B cell (primary cell): ENCODE measurements around the gene PRAMEF13. TPM values are rescaled to one million over a fixed set of nuclear protein-coding genes. Genes with fewer than 3 reads are reported as not detected.
"Not testable (repeated sequence)": the region's sequence is repeated elsewhere in the genome, so short reads cannot be mapped to it uniquely, and the experiment has no call there.

Experiments
- ATAC-seq: fragments of 200-7000 bp; cut with Tn5 transposase; one replicate; pipeline ENCODE4 v1.10.0; 2021; ENCODE audit warnings: low read depth, mild to moderate bottlenecking, moderate number of reproducible peaks, moderate library complexity
- CTCF ChIA-PET: fragments of 350-600 bp; sonication (Branson Sonifier 250); formaldehyde crosslinking; loops from one replicate; lab custom pipeline; 2021; ENCODE audit warnings: antibody characterized with exemption, inconsistent platforms; lab: Charles Lee
- POLR2A ChIA-PET: fragments of 350-600 bp; sonication (Branson Sonifier 250); formaldehyde crosslinking; loops from one replicate; lab custom pipeline; 2021; ENCODE audit warnings: antibody characterized with exemption; lab: Charles Lee
- DNase-seq: peaks from one replicate; pipeline ENCODE4 v3.0.0; 2013
- H2AFZ ChIP-seq: 2 replicates; pipeline ENCODE4 v1.6.1; 2012; ENCODE audit warnings: mild to moderate bottlenecking, low read depth, low read length; ENCODE audit not compliant: insufficient read depth, poor library complexity, severe bottlenecking
- H3K27ac ChIP-seq, 2 donors: 1 replicate in 1 of 2; 2 replicates in 1 of 2; pipeline ENCODE4 v1.5.1; 2012 to 2013; ENCODE audit warnings: low read length in 2 of 2, mild to moderate bottlenecking in 2 of 2, moderate library complexity in 1 of 2
- H3K27me3 ChIP-seq, 4 experiments: fragments of 200-600 bp in 1 of 4; sonication (generic) in 1 of 4; replicated peaks in 1 of 4; 1 replicate in 2 of 4; 2 replicates in 2 of 4; pipeline versions ENCODE4 v1.6.1 to v1.7.0; 2013 to 2016; ENCODE audit warnings: low read length in 3 of 4, mild to moderate bottlenecking in 2 of 4, mixed read lengths in 1 of 4, moderate library complexity in 1 of 4; ENCODE audit not compliant: insufficient read depth in 4 of 4, control insufficient read depth in 3 of 4; ENCODE audit errors: control extremely low read depth in 1 of 4
- H3K36me3 ChIP-seq, 2 experiments: replicated peaks in 1 of 2; 1 replicate in 1 of 2; 2 replicates in 1 of 2; pipeline versions ENCODE4 v1.6.1 to v1.7.1; 2013; ENCODE audit warnings: low read length in 1 of 2; ENCODE audit not compliant: insufficient read depth in 2 of 2, control insufficient read depth in 1 of 2; ENCODE audit errors: control extremely low read depth in 1 of 2, extremely low read depth in 1 of 2
- H3K4me1 ChIP-seq, 2 donors: fragments of 200-600 bp in 1 of 2; sonication (generic) in 1 of 2; 1 replicate in 1 of 2; 2 replicates in 1 of 2; pipeline versions ENCODE4 v1.5.1 to v1.6.1; 2013 to 2017; ENCODE audit warnings: low read length in 2 of 2; ENCODE audit not compliant: control insufficient read depth in 2 of 2, insufficient read depth in 2 of 2
- H3K4me2 ChIP-seq: replicated peaks from 2 replicates; pipeline ENCODE3; 2012; ENCODE audit warnings: mild to moderate bottlenecking, low read depth, low read length; ENCODE audit not compliant: poor library complexity, severe bottlenecking
- H3K4me3 ChIP-seq, 5 experiments: fragments of 200-600 bp in 1 of 5; sonication (generic) in 1 of 5; 1 replicate in 3 of 5; 2 replicates in 2 of 5; pipeline versions ENCODE4 v1.5.1 to v1.7.0; 2011 to 2016; ENCODE audit warnings: low read length in 4 of 5, mild to moderate bottlenecking in 4 of 5, low read depth in 2 of 5, control low read depth in 1 of 5, moderate library complexity in 1 of 5; ENCODE audit not compliant: insufficient read depth in 1 of 5; ENCODE audit errors: control extremely low read depth in 1 of 5, extremely low read depth in 1 of 5
- H3K79me2 ChIP-seq: fragments of 200-600 bp; sonication (generic); one replicate; pipeline ENCODE4 v1.6.0; 2016; ENCODE audit warnings: low read length; ENCODE audit not compliant: control insufficient read depth, insufficient read depth
- H3K9ac ChIP-seq: fragments of 200-600 bp; sonication (generic); 2 replicates; pipeline ENCODE4 v1.6.1; 2017; ENCODE audit warnings: mild to moderate bottlenecking, low read length, moderate library complexity
- H3K9me3 ChIP-seq, 3 donors: one replicate each; pipeline versions ENCODE4 v1.6.1 to v1.7.1; 2013; ENCODE audit warnings: low read length in 2 of 3; ENCODE audit not compliant: control insufficient read depth in 2 of 3, insufficient read depth in 1 of 3; ENCODE audit errors: control extremely low read depth in 1 of 3
- H4K20me1 ChIP-seq: 2 replicates; pipeline ENCODE4 v1.6.0; 2012; ENCODE audit warnings: mild to moderate bottlenecking, low read length; ENCODE audit not compliant: insufficient read depth, control insufficient read depth, poor library complexity, severe bottlenecking
- H3K27ac Mint-ChIP-seq: one replicate; pipeline ENCODE4 v1.8.0; 2021; ENCODE audit warnings: mixed read lengths
- H3K27me3 Mint-ChIP-seq: one replicate; pipeline ENCODE4 v1.8.0; 2021; ENCODE audit warnings: mixed read lengths
- H3K4me1 Mint-ChIP-seq: one replicate; pipeline ENCODE4 v1.8.0; 2021; ENCODE audit warnings: mixed read lengths
- H3K4me3 Mint-ChIP-seq: one replicate; pipeline ENCODE4 v1.8.0; 2021; ENCODE audit warnings: mixed read lengths
- H3K9me3 Mint-ChIP-seq: one replicate; pipeline ENCODE4 v1.8.0; 2022; ENCODE audit warnings: mixed read lengths; ENCODE audit not compliant: insufficient read depth
- WGBS: methylation state at CpG from one replicate; pipeline ENCODE4 v1.1.5; 2013; ENCODE audit warnings: missing lambda C conversion rate; ENCODE audit not compliant: insufficient coverage; 5-methylcytosine and 5-hydroxymethylcytosine counted together
- intact Hi-C: fragments of 100-400 bp; cut with micrococcal nuclease; formaldehyde crosslinking; loops from one replicate; pipeline ENCODE4 v1.10.0; 2022
- polyA plus RNA-seq: library from polyadenylated mRNA; depleted of rRNA; stranded (reverse); fragments of >200 nt; gene quantifications from 2 replicates; pipeline ENCODE4 v1.2.3, GENCODE V29; 2012
- total RNA-seq, 2 donors: library from RNA; stranded (reverse); fragments of 120-200 nt in 1 of 2; gene quantifications; 1 replicate in 1 of 2; 2 replicates in 1 of 2; pipeline versions ENCODE4 v1.2.3 to v1.2.4, GENCODE V29; 2013 to 2022

The PRAMEF13 gene
- total and polyA plus RNA-seq, 2 donors (not counting 1 experiment from before 2014, with no cell fraction given) = not detected

DNA sequence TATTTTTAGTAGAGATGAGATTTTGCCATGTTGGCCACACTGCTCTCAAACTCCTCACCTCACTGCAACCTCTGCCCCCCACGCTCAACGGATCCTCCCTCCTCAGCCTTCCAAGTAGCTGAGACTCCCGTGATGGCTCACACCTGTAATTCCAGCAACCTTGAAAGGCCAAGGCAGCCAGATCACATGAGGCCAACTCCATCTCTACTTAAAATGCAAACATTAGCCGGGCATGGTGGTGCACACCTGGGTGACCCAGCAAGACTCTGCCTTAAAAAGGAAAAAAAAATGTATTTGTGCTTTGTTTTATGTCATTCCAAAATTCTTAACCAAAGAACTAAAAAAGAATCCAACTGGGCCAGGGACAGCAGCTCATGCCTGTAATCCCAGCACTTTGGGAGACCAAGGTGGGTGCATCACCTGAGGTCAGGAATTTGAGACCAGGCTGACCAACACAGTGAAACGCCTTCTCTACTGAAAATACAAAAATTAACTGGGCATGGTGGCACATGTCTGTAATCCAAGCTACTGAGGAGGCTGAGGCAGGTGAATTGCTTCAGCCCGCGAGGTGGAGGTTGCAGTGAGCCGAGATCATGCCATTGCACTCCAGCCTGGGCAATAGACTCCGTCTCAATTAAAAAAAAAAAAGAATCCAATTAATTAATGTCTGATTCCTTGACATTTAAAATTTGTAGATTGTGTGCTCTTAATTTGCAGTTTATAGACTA lies 42.5 kb upstream of the PRAMEF13 start:
- H3K9me3 ChIP-seq, H3K4me1 ChIP-seq, H3K36me3 ChIP-seq, H3K9me3 Mint-ChIP-seq, intact Hi-C loops, H4K20me1 ChIP-seq, H2AFZ ChIP-seq, H3K27me3 ChIP-seq, POLR2A ChIA-PET, H3K4me1 Mint-ChIP-seq, DNase-seq, CTCF ChIA-PET, H3K4me3 Mint-ChIP-seq, H3K4me2 ChIP-seq, H3K4me3 ChIP-seq, H3K27ac ChIP-seq, H3K9ac ChIP-seq, ATAC-seq, H3K79me2 ChIP-seq, H3K27me3 Mint-ChIP-seq, H3K27ac Mint-ChIP-seq: not testable (repeated sequence)
- 83% methylated on average over 6 of the region's 9 CpGs for WGBS

DNA sequence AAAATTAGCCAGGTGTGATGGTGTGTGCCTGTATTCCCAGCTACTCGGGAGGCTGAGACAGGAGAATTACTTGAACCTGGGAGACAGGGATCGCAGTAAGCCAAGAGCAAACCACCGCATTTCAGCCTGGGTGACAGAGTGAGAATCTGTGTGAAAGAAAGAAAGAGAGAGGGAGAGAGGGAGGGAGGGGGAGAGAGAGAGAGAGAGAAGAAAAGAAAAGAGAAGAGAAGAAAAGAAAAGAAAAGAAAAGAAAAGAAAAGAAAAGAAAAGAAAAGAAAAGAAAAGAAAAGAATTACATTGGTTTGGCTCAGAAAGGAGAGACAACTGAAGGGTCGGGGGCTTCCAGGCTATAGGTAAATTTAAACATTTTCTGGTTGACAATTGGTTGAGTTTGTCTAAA lies 38.4 kb upstream of the PRAMEF13 start:
- H3K27me3 Mint-ChIP-seq, H3K4me1 ChIP-seq, ATAC-seq, H3K9me3 Mint-ChIP-seq, intact Hi-C loops, H3K4me2 ChIP-seq, H3K27me3 ChIP-seq, H3K9me3 ChIP-seq, H3K9ac ChIP-seq, DNase-seq, H3K79me2 ChIP-seq, POLR2A ChIA-PET, H3K27ac Mint-ChIP-seq, H3K4me3 Mint-ChIP-seq, H2AFZ ChIP-seq, H3K36me3 ChIP-seq, H3K4me1 Mint-ChIP-seq, H3K4me3 ChIP-seq, H4K20me1 ChIP-seq, H3K27ac ChIP-seq: not testable (repeated sequence)
- CTCF ChIA-PET = interaction anchor here (0.7 kb wide), 1 partner anchor 10 kb away, joined by 3 read pairs; no protein-coding TSS in a partner anchor
- WGBS = 90% methylated on average over 4 of the region's 4 CpGs

DNA sequence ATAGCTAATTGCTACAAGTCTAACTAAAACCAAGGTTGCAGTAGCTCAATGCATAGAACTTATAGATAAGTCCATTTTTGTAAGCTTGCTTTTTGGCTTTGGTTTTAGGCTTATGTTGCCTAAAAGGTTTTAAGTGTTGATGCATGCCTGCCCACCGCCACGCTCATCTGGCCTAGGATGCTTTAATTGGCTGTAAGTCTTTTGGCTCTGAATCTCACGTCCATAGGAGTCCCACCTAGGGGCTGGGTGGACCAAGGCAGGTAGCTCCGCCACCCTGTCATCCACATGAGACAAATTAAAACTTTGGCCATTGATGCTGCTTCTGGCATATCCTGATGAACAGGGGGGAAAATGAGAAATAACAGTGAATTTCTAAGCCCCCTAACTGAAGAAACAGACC lies 36.4 kb upstream of the PRAMEF13 start:
- H3K27ac Mint-ChIP-seq, H3K36me3 ChIP-seq, H3K9me3 Mint-ChIP-seq, POLR2A ChIA-PET, H3K4me1 ChIP-seq, H3K79me2 ChIP-seq, H3K4me3 ChIP-seq, intact Hi-C loops, CTCF ChIA-PET, ATAC-seq, H3K27ac ChIP-seq, H3K27me3 ChIP-seq, H3K4me3 Mint-ChIP-seq, DNase-seq, H3K4me1 Mint-ChIP-seq, H3K27me3 Mint-ChIP-seq, H3K9ac ChIP-seq, H4K20me1 ChIP-seq, H3K9me3 ChIP-seq, H2AFZ ChIP-seq, H3K4me2 ChIP-seq: not testable (repeated sequence)
- WGBS = 77% methylated on average over 3 of the region's 4 CpGs

DNA sequence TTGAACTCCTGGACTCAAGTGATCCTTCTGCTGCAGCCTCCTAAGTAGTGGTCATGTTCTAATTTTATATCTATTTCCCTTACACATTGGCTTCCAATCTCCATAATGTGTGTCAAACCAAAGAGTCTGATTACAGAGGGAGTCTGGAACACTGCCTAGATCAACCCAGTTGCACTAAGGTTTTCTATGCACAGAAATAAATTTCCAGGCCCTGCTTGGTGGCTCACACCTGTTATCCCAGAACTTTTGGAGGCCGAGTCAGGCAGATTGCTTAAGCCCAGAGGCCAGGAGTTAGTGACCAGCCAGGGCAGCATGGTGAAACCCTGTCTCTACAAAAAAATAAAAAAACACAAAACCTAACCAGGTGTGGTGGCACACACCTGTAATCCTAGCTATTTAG lies 32.8 kb upstream of the PRAMEF13 start:
- POLR2A ChIA-PET = not testable (repeated sequence)

More for the DNA sequence above, 32.8 kb upstream of the PRAMEF13 start:
- H3K4me3 ChIP-seq, H3K9me3 Mint-ChIP-seq, H4K20me1 ChIP-seq, CTCF ChIA-PET, H3K27me3 ChIP-seq, H3K79me2 ChIP-seq, H3K27ac Mint-ChIP-seq, ATAC-seq, H3K4me1 ChIP-seq, H3K9me3 ChIP-seq, H3K4me2 ChIP-seq, H3K27ac ChIP-seq, DNase-seq, intact Hi-C loops, H3K4me1 Mint-ChIP-seq, H3K4me3 Mint-ChIP-seq, H3K36me3 ChIP-seq, H3K9ac ChIP-seq, H3K27me3 Mint-ChIP-seq, H2AFZ ChIP-seq: not testable (repeated sequence)
- 81% methylated on average over 1 of the region's 1 CpG for WGBS
